SK-N-MC (cell line): Measurements from ENCODE around the gene ACVRL1.

Experiments used
- EZH2 ChIP-seq: fragments of 200-600 bp; sonication (generic); IDR thresholded peaks from one replicate; pipeline ENCODE4 v1.6.1; 2017; ENCODE audit warnings: antibody characterized with exemption
- FOXP2 ChIP-seq: optimal IDR thresholded peaks from 2 replicates; pipeline ENCODE3; 2011; ENCODE audit warnings: mild to moderate bottlenecking, moderate library complexity; ENCODE audit not compliant: insufficient read depth; ENCODE audit errors: extremely low read length, control extremely low read depth
- POLR2AphosphoS5 ChIP-seq: IDR thresholded peaks from 2 replicates; pipeline ENCODE4 v1.6.1; 2012; ENCODE audit warnings: mild to moderate bottlenecking, low read depth, low read length, borderline replicate concordance

- TF ChIP-seq POLR2AphosphoS5 (no peak), EZH2 (no peak), FOXP2 (no peak)
Observed at GRCh38 chr12:51904951-51905470, 2.3 kb upstream of the ACVRL1 start.
